ENCODE data around the gene TANC1.

DNA sequence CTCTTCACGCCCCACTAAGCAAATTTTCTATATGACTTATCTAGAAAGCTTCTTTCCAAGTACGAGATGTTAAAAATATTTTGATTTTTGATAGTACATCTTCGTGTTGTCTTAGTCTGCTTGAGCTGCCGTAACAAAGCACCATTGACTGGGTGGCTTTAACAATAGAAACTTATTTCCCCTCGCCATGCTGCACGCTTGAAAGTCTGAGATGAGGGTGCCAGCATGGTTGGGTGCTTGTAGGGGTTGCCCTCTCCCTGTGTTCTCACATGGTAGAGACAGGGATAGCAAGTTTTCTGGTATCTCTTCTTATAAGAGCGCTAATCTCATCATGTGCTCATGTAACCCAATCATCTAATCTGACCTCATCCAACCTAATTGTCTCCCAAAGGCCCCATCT lies 106.2 kb downstream of the TANC1 start:
- no peak for TF ChIP-seq POLR2AphosphoS5 (IDR thresholded peaks at IDR 0.05)
- TF ChIP-seq, protein P1, sequence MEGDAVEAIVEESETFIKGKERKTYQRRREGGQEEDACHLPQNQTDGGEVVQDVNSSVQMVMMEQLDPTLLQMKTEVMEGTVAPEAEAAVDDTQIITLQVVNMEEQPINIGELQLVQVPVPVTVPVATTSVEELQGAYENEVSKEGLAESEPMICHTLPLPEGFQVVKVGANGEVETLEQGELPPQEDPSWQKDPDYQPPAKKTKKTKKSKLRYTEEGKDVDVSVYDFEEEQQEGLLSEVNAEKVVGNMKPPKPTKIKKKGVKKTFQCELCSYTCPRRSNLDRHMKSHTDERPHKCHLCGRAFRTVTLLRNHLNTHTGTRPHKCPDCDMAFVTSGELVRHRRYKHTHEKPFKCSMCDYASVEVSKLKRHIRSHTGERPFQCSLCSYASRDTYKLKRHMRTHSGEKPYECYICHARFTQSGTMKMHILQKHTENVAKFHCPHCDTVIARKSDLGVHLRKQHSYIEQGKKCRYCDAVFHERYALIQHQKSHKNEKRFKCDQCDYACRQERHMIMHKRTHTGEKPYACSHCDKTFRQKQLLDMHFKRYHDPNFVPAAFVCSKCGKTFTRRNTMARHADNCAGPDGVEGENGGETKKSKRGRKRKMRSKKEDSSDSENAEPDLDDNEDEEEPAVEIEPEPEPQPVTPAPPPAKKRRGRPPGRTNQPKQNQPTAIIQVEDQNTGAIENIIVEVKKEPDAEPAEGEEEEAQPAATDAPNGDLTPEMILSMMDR (IDR thresholded peaks at IDR 0.05; ENCODE audit: poor library complexity, severe bottlenecking) = no peak
- no peak for TF ChIP-seq TAF1 (IDR thresholded peaks at IDR 0.05; ENCODE audit: low read depth)
- TF ChIP-seq, protein P2, sequence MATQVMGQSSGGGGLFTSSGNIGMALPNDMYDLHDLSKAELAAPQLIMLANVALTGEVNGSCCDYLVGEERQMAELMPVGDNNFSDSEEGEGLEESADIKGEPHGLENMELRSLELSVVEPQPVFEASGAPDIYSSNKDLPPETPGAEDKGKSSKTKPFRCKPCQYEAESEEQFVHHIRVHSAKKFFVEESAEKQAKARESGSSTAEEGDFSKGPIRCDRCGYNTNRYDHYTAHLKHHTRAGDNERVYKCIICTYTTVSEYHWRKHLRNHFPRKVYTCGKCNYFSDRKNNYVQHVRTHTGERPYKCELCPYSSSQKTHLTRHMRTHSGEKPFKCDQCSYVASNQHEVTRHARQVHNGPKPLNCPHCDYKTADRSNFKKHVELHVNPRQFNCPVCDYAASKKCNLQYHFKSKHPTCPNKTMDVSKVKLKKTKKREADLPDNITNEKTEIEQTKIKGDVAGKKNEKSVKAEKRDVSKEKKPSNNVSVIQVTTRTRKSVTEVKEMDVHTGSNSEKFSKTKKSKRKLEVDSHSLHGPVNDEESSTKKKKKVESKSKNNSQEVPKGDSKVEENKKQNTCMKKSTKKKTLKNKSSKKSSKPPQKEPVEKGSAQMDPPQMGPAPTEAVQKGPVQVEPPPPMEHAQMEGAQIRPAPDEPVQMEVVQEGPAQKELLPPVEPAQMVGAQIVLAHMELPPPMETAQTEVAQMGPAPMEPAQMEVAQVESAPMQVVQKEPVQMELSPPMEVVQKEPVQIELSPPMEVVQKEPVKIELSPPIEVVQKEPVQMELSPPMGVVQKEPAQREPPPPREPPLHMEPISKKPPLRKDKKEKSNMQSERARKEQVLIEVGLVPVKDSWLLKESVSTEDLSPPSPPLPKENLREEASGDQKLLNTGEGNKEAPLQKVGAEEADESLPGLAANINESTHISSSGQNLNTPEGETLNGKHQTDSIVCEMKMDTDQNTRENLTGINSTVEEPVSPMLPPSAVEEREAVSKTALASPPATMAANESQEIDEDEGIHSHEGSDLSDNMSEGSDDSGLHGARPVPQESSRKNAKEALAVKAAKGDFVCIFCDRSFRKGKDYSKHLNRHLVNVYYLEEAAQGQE (IDR thresholded peaks at IDR 0.05; ENCODE audit: borderline replicate concordance) = no peak
- TF ChIP-seq EP300 (conservative IDR thresholded peaks at IDR 0.05; ENCODE audit: poor library complexity, severe bottlenecking) = no peak
- TF ChIP-seq RAD21 (conservative IDR thresholded peaks at IDR 0.05) = no peak
- no peak for TF ChIP-seq EZH2 (IDR thresholded peaks at IDR 0.05; ENCODE audit: borderline replicate concordance, insufficient read depth, low read length, poor library complexity, severe bottlenecking)
- no peak for TF ChIP-seq SMC3 (conservative IDR thresholded peaks at IDR 0.05; ENCODE audit: poor library complexity)

All from neural cell (in vitro differentiated cells).